ENCODE results near the gene EYA2. TPM values are rescaled to one million over a fixed set of nuclear protein-coding genes. Genes with fewer than 3 reads are reported as not detected.

The EYA2 gene
- total RNA-seq, 1 donor from 2014 or later: 1.8 TPM

- H3K4me3 ChIP-seq: peak overlapping the region; percentile 60
- no peak overlapping the region for H3K27ac ChIP-seq
- no peaks in the 10 kb centered on the region for H3K9me3 ChIP-seq (ENCODE audit: low read depth)
- TF ChIP-seq EZH2phosphoT487 (IDR thresholded peaks at IDR 0.05) (no peak), CTCF (IDR thresholded peaks at IDR 0.05) (no peak), EZH2 (IDR thresholded peaks at IDR 0.05) (no peak)
- H3K36me3 ChIP-seq: no peaks in the 10 kb centered on the region
- no peak overlapping the region for H2AFZ ChIP-seq (replicated peaks)
- peaks cover 10% of the 10 kb centered on the region for H3F3A ChIP-seq (ENCODE audit: low read depth)
- no peak for DNase-seq (ENCODE audit: low spot score)
- H3K9ac ChIP-seq: no peak overlapping the region
- H3K27ac Mint-ChIP-seq: no peak overlapping the region
- H3K27me3 Mint-ChIP-seq (ENCODE audit: insufficient read depth, low read depth): peaks cover 39% of the 10 kb centered on the region
- H3K79me2 ChIP-seq (ENCODE audit: low read depth): no peaks in the 10 kb centered on the region
- H3K4me2 ChIP-seq: peak overlapping the region; percentile 87
- H4K20me1 ChIP-seq (ENCODE audit: low read depth): peaks cover 2% of the 10 kb centered on the region
- peaks cover 17% of the 10 kb centered on the region for H3K4me1 Mint-ChIP-seq
- no peaks in the 10 kb centered on the region for H3K36me3 Mint-ChIP-seq
- H3K9me3 Mint-ChIP-seq: peaks cover 15% of the 10 kb centered on the region
- H3K4me1 ChIP-seq: peaks cover 31% of the 10 kb centered on the region
- peaks cover 55% of the 10 kb centered on the region for H3K27me3 ChIP-seq
- peak overlapping the region; percentile 82 for H3K4me3 Mint-ChIP-seq
Measured at GRCh38 chr20:46893877-46894578, 615 bp upstream of the EYA2 start.

GRCh38 chr20:46894971-46895905 is 595 bp downstream of the EYA2 start:
- Histone ChIP-seq H3K27me3 (peaks cover 55% of the 10 kb centered on the region), H3K9ac (no peak overlapping the region), H3K4me1 (peaks cover 31% of the 10 kb centered on the region), H4K20me1 (ENCODE audit: low read depth) (peaks cover 2% of the 10 kb centered on the region), H3F3A (ENCODE audit: low read depth) (peaks cover 10% of the 10 kb centered on the region), H2AFZ (replicated peaks) (peak overlapping the region; percentile 89), H3K9me3 (ENCODE audit: low read depth) (no peaks in the 10 kb centered on the region), H3K4me2 (peak overlapping the region; percentile 87), H3K4me3 (peak overlapping the region; percentile 60), H3K79me2 (ENCODE audit: low read depth) (no peaks in the 10 kb centered on the region), H3K36me3 (no peaks in the 10 kb centered on the region), H3K27ac (no peak overlapping the region)
- H3K27ac Mint-ChIP-seq: no peak overlapping the region
- H3K27me3 Mint-ChIP-seq (ENCODE audit: insufficient read depth, low read depth): peaks cover 39% of the 10 kb centered on the region
- H3K4me3 Mint-ChIP-seq: peak overlapping the region; percentile 89
- peaks cover 17% of the 10 kb centered on the region for H3K4me1 Mint-ChIP-seq
- peak; percentile 74 for DNase-seq (ENCODE audit: low spot score)
- TF ChIP-seq EZH2 (IDR thresholded peaks at IDR 0.05) (peak; percentile 94), EZH2phosphoT487 (IDR thresholded peaks at IDR 0.05) (peak; percentile 88), CTCF (IDR thresholded peaks at IDR 0.05) (no peak)
- no peaks in the 10 kb centered on the region for H3K36me3 Mint-ChIP-seq
- peaks cover 12% of the 10 kb centered on the region for H3K9me3 Mint-ChIP-seq

- Mint-ChIP-seq H3K4me3 (peak overlapping the region; percentile 89), H3K36me3 (no peaks in the 10 kb centered on the region), H3K4me1 (peaks cover 17% of the 10 kb centered on the region), H3K9me3 (peaks cover 6% of the 10 kb centered on the region), H3K27ac (no peak overlapping the region), H3K27me3 (ENCODE audit: insufficient read depth, low read depth) (peaks cover 39% of the 10 kb centered on the region)
- Histone ChIP-seq H3K9me3 (ENCODE audit: low read depth) (no peaks in the 10 kb centered on the region), H3F3A (ENCODE audit: low read depth) (peaks cover 10% of the 10 kb centered on the region), H3K4me3 (peak overlapping the region; percentile 60), H3K4me1 (peaks cover 31% of the 10 kb centered on the region), H4K20me1 (ENCODE audit: low read depth) (peaks cover 2% of the 10 kb centered on the region), H3K79me2 (ENCODE audit: low read depth) (no peaks in the 10 kb centered on the region), H3K4me2 (peak overlapping the region; percentile 87), H3K36me3 (no peaks in the 10 kb centered on the region), H2AFZ (replicated peaks) (no peak overlapping the region), H3K27ac (no peak overlapping the region), H3K9ac (no peak overlapping the region), H3K27me3 (peaks cover 55% of the 10 kb centered on the region)
- DNase-seq (ENCODE audit: low spot score): no peak
- TF ChIP-seq CTCF (IDR thresholded peaks at IDR 0.05) (no peak), EZH2 (IDR thresholded peaks at IDR 0.05) (peak; percentile 51), EZH2phosphoT487 (IDR thresholded peaks at IDR 0.05) (peak; percentile 5)
Measured at GRCh38 chr20:46895906-46896242, 1.2 kb downstream of the EYA2 start.
